Activated T-cell treated with anti-CD3 and anti-CD28 coated beads, Interleukin-2, amount 50 U/mL, for 72 hours (primary cell): ENCODE results near the gene PPP2R3B. TPM values are rescaled to one million over a fixed set of nuclear protein-coding genes. Genes with fewer than 3 reads are reported as not detected.

Experiments
- ATAC-seq, 2 donors: fragments of 150-1000 bp; cut with Tn5 transposase; replicated peaks in 1 of 2; 2 replicates each; pipeline ENCODE4 v1.10.0; 2021; ENCODE audit warnings: moderate library complexity in 2 of 2, mild to moderate bottlenecking in 1 of 2
- DNase-seq, 2 donors: peaks; one replicate each; pipeline ENCODE4 v3.0.0; 2021 to 2022; ENCODE audit warnings: mixed read lengths in 1 of 2
- H3K27ac Mint-ChIP-seq: one replicate; pipeline ENCODE4 v1.8.0; 2022; ENCODE audit warnings: mild to moderate bottlenecking, moderate library complexity, mixed read lengths
- H3K27me3 Mint-ChIP-seq: one replicate; pipeline ENCODE4 v1.8.0; 2022; ENCODE audit warnings: low read depth, mixed read lengths
- H3K36me3 Mint-ChIP-seq, 2 donors: one replicate each; pipeline ENCODE4 v1.8.0; 2022; ENCODE audit warnings: mixed read lengths in 2 of 2, mild to moderate bottlenecking in 1 of 2; ENCODE audit not compliant: insufficient read depth in 2 of 2
- H3K4me1 Mint-ChIP-seq: one replicate; pipeline ENCODE4 v1.8.0; 2022; ENCODE audit warnings: low read depth, mixed read lengths
- H3K4me3 Mint-ChIP-seq, 2 donors: one replicate each; pipeline ENCODE4 v1.8.0; 2022; ENCODE audit warnings: mild to moderate bottlenecking in 2 of 2, mixed read lengths in 2 of 2, moderate library complexity in 2 of 2
- H3K9me3 Mint-ChIP-seq, 2 donors: one replicate each; pipeline ENCODE4 v1.8.0; 2022; ENCODE audit warnings: mixed read lengths in 2 of 2
- total RNA-seq, 2 donors: library from RNA; stranded (reverse); gene quantifications; one replicate each; pipeline ENCODE4 v1.2.3, GENCODE V29; 2022

Gene PPP2R3B
- total RNA-seq, 2 donors from 2014 or later = 44.7 to 50.1 TPM

- Mint-ChIP-seq H3K27ac (no peak overlapping the region), H3K27me3 (no peaks in the 10 kb centered on the region), H3K36me3 (peaks cover 4 to 16% of the 10 kb centered on the region in 2 donors), H3K9me3 (no peaks in the 10 kb centered on the region), H3K4me3 (no peak overlapping the region), H3K4me1 (peaks cover 3% of the 10 kb centered on the region)
- no peak for ATAC-seq
- no peak for DNase-seq
These were observed 96.1 kb downstream of the PPP2R3B start for GRCh38 chrX:290476-291166.

GRCh38 chrX:288561-288991 is 98.1 kb downstream of the PPP2R3B start:
- Mint-ChIP-seq H3K4me1 (peaks cover 11% of the 10 kb centered on the region), H3K27ac (no peak overlapping the region), H3K36me3 (peaks cover 9 to 22% of the 10 kb centered on the region in 2 donors), H3K27me3 (no peaks in the 10 kb centered on the region), H3K9me3 (no peaks in the 10 kb centered on the region), H3K4me3 (no peak overlapping the region)
- ATAC-seq (no peak), DNase-seq (no peak)

- ATAC-seq (no peak), DNase-seq (no peak)
- H3K4me3 Mint-ChIP-seq = no peak overlapping the region
- H3K4me1 Mint-ChIP-seq = peaks cover 11% of the 10 kb centered on the region
- H3K27ac Mint-ChIP-seq = no peak overlapping the region
- peaks cover 7 to 15% of the 10 kb centered on the region in 2 donors for H3K36me3 Mint-ChIP-seq
- no peaks in the 10 kb centered on the region for H3K27me3 Mint-ChIP-seq
- no peaks in the 10 kb centered on the region for H3K9me3 Mint-ChIP-seq
These were observed 99.0 kb downstream of the PPP2R3B start for GRCh38 chrX:287670-288069.

- ATAC-seq (no peak), DNase-seq (no peak)
- peaks cover 7 to 13% of the 10 kb centered on the region in 2 donors for H3K36me3 Mint-ChIP-seq
- H3K27me3 Mint-ChIP-seq = no peaks in the 10 kb centered on the region
- peaks cover 22% of the 10 kb centered on the region for H3K4me1 Mint-ChIP-seq
- no peak overlapping the region for H3K4me3 Mint-ChIP-seq
- no peak overlapping the region for H3K27ac Mint-ChIP-seq
- no peaks in the 10 kb centered on the region for H3K9me3 Mint-ChIP-seq
These were observed 101.5 kb downstream of the PPP2R3B start for GRCh38 chrX:285076-285677.

Other genes starting within 250 kb of the PPP2R3B start
- 10 to 100 TPM; 52.2 to 72.0 TPM for gene PLCXD1, start 105.5 kb downstream of the PPP2R3B start, total RNA-seq
- 10 to 100 TPM; 47.2 to 53.6 TPM for gene GTPBP6, start 68.1 kb downstream of the PPP2R3B start, total RNA-seq
- not detected for gene SHOX, start 243.9 kb upstream of the PPP2R3B start, total RNA-seq